Smooth muscle cell of the brain vasculature (primary cell): ENCODE results near the gene FATE1.
"Not testable (repeated sequence)": the region's sequence is repeated elsewhere in the genome, so short reads cannot be mapped to it uniquely, and the experiment has no call there.

Experiments
- DNase-seq: peaks from one replicate; pipeline ENCODE4 v3.0.0-alpha.2; 2012; ENCODE audit warnings: low read depth, low spot score

FATE1 gene

GRCh38 chrX:151715752-151716151 lies at the start of gene FATE1:
Gene FATE1, plus strand, starts transcription at chrX:151716035. Its CDS starts 85 bp downstream, at chrX:151716120.
- no peak for DNase-seq

GRCh38 chrX:151675121-151675746 lies 40.6 kb upstream of the FATE1 start:
- no peak for DNase-seq

- no peak for DNase-seq
Measured at GRCh38 chrX:151676196-151676595, 39.6 kb upstream of the FATE1 start.

- no peak for DNase-seq
Measured at GRCh38 chrX:151679798-151680402, 35.9 kb upstream of the FATE1 start.

GRCh38 chrX:151680805-151681204 lies 35.0 kb upstream of the FATE1 start:
- DNase-seq = no peak

- no peak for DNase-seq
Measured at GRCh38 chrX:151687635-151688034, 28.2 kb upstream of the FATE1 start.

- DNase-seq = no peak
Measured at GRCh38 chrX:151688695-151689094, 27.1 kb upstream of the FATE1 start.

GRCh38 chrX:151692825-151693224 lies 23.0 kb upstream of the FATE1 start:
- DNase-seq = no peak

- no peak for DNase-seq
Measured at GRCh38 chrX:151694121-151694520, 21.7 kb upstream of the FATE1 start.

- DNase-seq = no peak
Measured at GRCh38 chrX:151694661-151695582, 20.9 kb upstream of the FATE1 start, which contains the start of gene PRRG3. Gene PRRG3, plus strand, starts transcription at chrX:151695458. Its CDS starts 3,357 bp downstream, at chrX:151698815.

GRCh38 chrX:151695583-151696340 lies 20.1 kb upstream of the FATE1 start:
- DNase-seq = no peak

GRCh38 chrX:151697082-151697481 lies 18.8 kb upstream of the FATE1 start:
- not testable (repeated sequence) for DNase-seq

- no peak for DNase-seq
Measured at GRCh38 chrX:151697522-151697921, 18.3 kb upstream of the FATE1 start.

- no peak for DNase-seq
Measured at GRCh38 chrX:151698485-151698884, 17.4 kb upstream of the FATE1 start.

- DNase-seq = no peak
Measured at GRCh38 chrX:151699746-151700145, 16.1 kb upstream of the FATE1 start.

GRCh38 chrX:151700581-151700980 lies 15.3 kb upstream of the FATE1 start:
- DNase-seq = no peak

- DNase-seq = no peak
Measured at GRCh38 chrX:151701071-151701470, 14.8 kb upstream of the FATE1 start.

GRCh38 chrX:151701531-151701930 lies 14.3 kb upstream of the FATE1 start:
- no peak for DNase-seq

- no peak for DNase-seq
Measured at GRCh38 chrX:151702026-151702714, 13.7 kb upstream of the FATE1 start.

- DNase-seq = no peak
Measured at GRCh38 chrX:151702741-151703340, 13.0 kb upstream of the FATE1 start.

- DNase-seq = no peak
Measured at GRCh38 chrX:151703487-151703886, 12.3 kb upstream of the FATE1 start.
